SK-N-SH (cell line): ENCODE measurements around the gene ZFP62.

ENCODE experiments used
- EP300 ChIP-seq, 2 experiments: IDR thresholded peaks; 2 replicates each; pipeline versions ENCODE4 v1.4.0 to v1.6.1; 2012; ENCODE audit warnings: borderline replicate concordance in 1 of 2, low read depth in 1 of 2, low read length in 1 of 2
- EZH2phosphoT487 ChIP-seq: fragments of 200-600 bp; sonication (generic); IDR thresholded peaks from 2 replicates; pipeline ENCODE4 v1.6.1; 2017; ENCODE audit warnings: low read depth, mixed run types, mild to moderate bottlenecking, antibody characterized with exemption, moderate library complexity, borderline replicate concordance
- FOSL2 ChIP-seq: IDR thresholded peaks from 2 replicates; pipeline ENCODE4 v1.4.0; 2012; ENCODE audit warnings: low read depth, mild to moderate bottlenecking, moderate library complexity, borderline replicate concordance
- JUND ChIP-seq: IDR thresholded peaks from 2 replicates; pipeline ENCODE4 v1.4.0; 2012
- RAD21 ChIP-seq: IDR thresholded peaks from 2 replicates; pipeline ENCODE4 v1.6.1; 2012; ENCODE audit warnings: mild to moderate bottlenecking, low read length
- RXRA ChIP-seq: IDR thresholded peaks from 2 replicates; pipeline ENCODE4 v1.4.0; 2012; ENCODE audit warnings: low read depth, mild to moderate bottlenecking, borderline replicate concordance
- SIN3A ChIP-seq: IDR thresholded peaks from 2 replicates; pipeline ENCODE4 v1.6.1; 2012; ENCODE audit warnings: low read depth, mild to moderate bottlenecking, low read length, moderate library complexity, borderline replicate concordance
- SMC3 ChIP-seq: IDR thresholded peaks from 2 replicates; pipeline ENCODE4 v1.6.1; 2012; ENCODE audit warnings: low read depth, low read length, improper control_type of control experiment
- TAF1 ChIP-seq: IDR thresholded peaks from 2 replicates; pipeline ENCODE4 v1.6.1; 2012; ENCODE audit warnings: low read depth, mild to moderate bottlenecking, low read length, moderate library complexity, borderline replicate concordance
- TEAD4 ChIP-seq: IDR thresholded peaks from 2 replicates; pipeline ENCODE4 v1.4.0; 2012; ENCODE audit warnings: mild to moderate bottlenecking, borderline replicate concordance; ENCODE audit not compliant: insufficient read depth
- USF2 ChIP-seq: fragments of 150-350 bp; IDR thresholded peaks from 2 replicates; pipeline ENCODE4 v1.6.1; 2017; ENCODE audit warnings: antibody characterized with exemption, low read length, low read depth, borderline replicate concordance
- TF ChIP-seq, protein P1 (sequence below): fragments of 200-600 bp; sonication (generic); IDR thresholded peaks from 2 replicates; pipeline ENCODE4 v1.6.1; 2017; ENCODE audit warnings: antibody characterized with exemption, mild to moderate bottlenecking, moderate library complexity

- TF ChIP-seq, protein P1, sequence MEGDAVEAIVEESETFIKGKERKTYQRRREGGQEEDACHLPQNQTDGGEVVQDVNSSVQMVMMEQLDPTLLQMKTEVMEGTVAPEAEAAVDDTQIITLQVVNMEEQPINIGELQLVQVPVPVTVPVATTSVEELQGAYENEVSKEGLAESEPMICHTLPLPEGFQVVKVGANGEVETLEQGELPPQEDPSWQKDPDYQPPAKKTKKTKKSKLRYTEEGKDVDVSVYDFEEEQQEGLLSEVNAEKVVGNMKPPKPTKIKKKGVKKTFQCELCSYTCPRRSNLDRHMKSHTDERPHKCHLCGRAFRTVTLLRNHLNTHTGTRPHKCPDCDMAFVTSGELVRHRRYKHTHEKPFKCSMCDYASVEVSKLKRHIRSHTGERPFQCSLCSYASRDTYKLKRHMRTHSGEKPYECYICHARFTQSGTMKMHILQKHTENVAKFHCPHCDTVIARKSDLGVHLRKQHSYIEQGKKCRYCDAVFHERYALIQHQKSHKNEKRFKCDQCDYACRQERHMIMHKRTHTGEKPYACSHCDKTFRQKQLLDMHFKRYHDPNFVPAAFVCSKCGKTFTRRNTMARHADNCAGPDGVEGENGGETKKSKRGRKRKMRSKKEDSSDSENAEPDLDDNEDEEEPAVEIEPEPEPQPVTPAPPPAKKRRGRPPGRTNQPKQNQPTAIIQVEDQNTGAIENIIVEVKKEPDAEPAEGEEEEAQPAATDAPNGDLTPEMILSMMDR = no peak
- TF ChIP-seq RAD21 = no peak
- TF ChIP-seq USF2 = no peak
- no peak for TF ChIP-seq RXRA
- TF ChIP-seq TEAD4 = no peak
- TF ChIP-seq TAF1 = no peak
- no peak for TF ChIP-seq EZH2phosphoT487
- TF ChIP-seq EP300 (IDR thresholded peaks at IDR 0.05; ENCODE audit: borderline replicate concordance in 1 of 2, low read depth in 1 of 2, low read length in 1 of 2) = no peak
- no peak for TF ChIP-seq FOSL2
- no peak for TF ChIP-seq SIN3A
- TF ChIP-seq JUND = no peak
- TF ChIP-seq SMC3 = no peak
Observed at GRCh38 chr5:180824630-180825476, 36.2 kb downstream of the ZFP62 start.
